Panc1 (cell line): ENCODE data around the gene AMT.

Experiments used
- CTCF ChIP-seq: fragments of 450-650 bp; IDR thresholded peaks from 2 replicates; pipeline ENCODE4 v1.5.1; 2017; ENCODE audit warnings: mild to moderate bottlenecking
- POLR2AphosphoS5 ChIP-seq: IDR thresholded peaks from 2 replicates; pipeline ENCODE4 v1.6.1; 2012; ENCODE audit warnings: mild to moderate bottlenecking, low read depth, low read length, moderate library complexity
- SIN3A ChIP-seq: IDR thresholded peaks from 2 replicates; pipeline ENCODE4 v1.6.1; 2012; ENCODE audit warnings: low read depth, mild to moderate bottlenecking, low read length, moderate library complexity, borderline replicate concordance; ENCODE audit not compliant: insufficient read depth

- TF ChIP-seq POLR2AphosphoS5 (no peak), CTCF (no peak; the same call in 1 of the 2 replicates), SIN3A (no peak)
These were observed 32.2 kb upstream of the AMT start for GRCh38 chr3:49454458-49454857.
